ENCODE results near the gene PLG. TPM values are rescaled to one million over a fixed set of nuclear protein-coding genes. Genes with fewer than 3 reads are reported as not detected.

Gene PLG
- total RNA-seq, 1 experiment from 2014 or later = 0.72 TPM

- Mint-ChIP-seq H3K27ac (no peak overlapping the region), H3K27me3 (ENCODE audit: low read depth) (peaks cover 2% of the 10 kb centered on the region; the same call in 1 of the 2 replicates), H3K4me3 (no peak overlapping the region), H3K4me1 (no peaks in the 10 kb centered on the region), H3K36me3 (no peaks in the 10 kb centered on the region; the same call in 1 of the 2 replicates), H3K9me3 (0 out of 2 replicates have a peak, but pooled peaks cover 5% of the 10 kb centered on the region)
- no peak for ATAC-seq
- no peak for TF ChIP-seq AFF4 (CRISPR knock-in tag; IDR thresholded peaks at IDR 0.05; ENCODE audit: borderline replicate concordance)
- no peak for TF ChIP-seq ZNF138 (CRISPR knock-in tag; conservative IDR thresholded peaks at IDR 0.05)
- no peak for TF ChIP-seq CREB1 (CRISPR knock-in tag; IDR thresholded peaks at IDR 0.05)
- TF ChIP-seq ZNF219 (CRISPR knock-in tag; IDR thresholded peaks at IDR 0.05; ENCODE audit: borderline replicate concordance) = no peak
- no peak for TF ChIP-seq MYBL2 (CRISPR knock-in tag; IDR thresholded peaks at IDR 0.05)
- no peak for TF ChIP-seq NR1H2 (CRISPR knock-in tag; IDR thresholded peaks at IDR 0.05)
- no peak for TF ChIP-seq MLX (CRISPR knock-in tag; IDR thresholded peaks at IDR 0.05)
- TF ChIP-seq SMAD3 (CRISPR knock-in tag; IDR thresholded peaks at IDR 0.05; ENCODE audit: borderline replicate concordance) = no peak
- TF ChIP-seq NFATC4 (CRISPR knock-in tag; IDR thresholded peaks at IDR 0.05) = no peak
- no peak for TF ChIP-seq EMX1 (CRISPR knock-in tag; IDR thresholded peaks at IDR 0.05)
- TF ChIP-seq ZNF425 (CRISPR knock-in tag; conservative IDR thresholded peaks at IDR 0.05) = no peak
- no peak for TF ChIP-seq STAT6 (CRISPR knock-in tag; conservative IDR thresholded peaks at IDR 0.05; ENCODE audit: low read depth)
- TF ChIP-seq ZNF416 (CRISPR knock-in tag; IDR thresholded peaks at IDR 0.05) = no peak
- TF ChIP-seq GRHL2 (CRISPR knock-in tag; IDR thresholded peaks at IDR 0.05; ENCODE audit: insufficient replicate concordance, severe bottlenecking) = no peak
- TF ChIP-seq FOXK1 (CRISPR knock-in tag; IDR thresholded peaks at IDR 0.05) = no peak
- TF ChIP-seq HMGA2 (CRISPR knock-in tag; IDR thresholded peaks at IDR 0.05) = no peak
- no peak for TF ChIP-seq ZNF671 (CRISPR knock-in tag; IDR thresholded peaks at IDR 0.05)
- no peak for TF ChIP-seq ZBTB21 (CRISPR knock-in tag; IDR thresholded peaks at IDR 0.05; ENCODE audit: borderline replicate concordance)
- ChIA-PET CTCF (no interaction called here), POLR2A (no interaction called here)
- no peak for DNase-seq (ENCODE audit: low spot score)
Observed at GRCh38 chr6:160782228-160782627, 80.2 kb downstream of the PLG start.
